GM12878 (cell line): ENCODE measurements around the gene METTL5. TPM values are rescaled to one million over a fixed set of nuclear protein-coding genes. Genes with fewer than 3 reads are reported as not detected.

ENCODE experiments used
- ATAC-seq: fragments of 200-7000 bp; cut with Tn5 transposase; 3 replicates; pipeline ENCODE4 v1.9.1; 2020; ENCODE audit warnings: mild to moderate bottlenecking, moderate library complexity
- BruUV-seq: library from RNA; stranded (reverse); fragments of 400-500 nt; replicated peaks from 2 replicates; lab custom pipeline; 2021; lab: Mats Ljungman, UMichigan
- CTCF ChIA-PET: fragments of 300-600 bp; sonication (Branson Sonifier 250); formaldehyde crosslinking; extraction: SDS; loops from one replicate; lab custom pipeline; 2021; ENCODE audit warnings: inconsistent platforms; lab: Yijun Ruan, JAX
- POLR2A ChIA-PET: fragments of 350-600 bp; formaldehyde crosslinking; extraction: SDS; loops from one replicate; lab custom pipeline; 2021; ENCODE audit warnings: inconsistent platforms; lab: Charles Lee
- RAD21 ChIA-PET: fragments of 300-600 bp; sonication (Branson Sonifier 250); formaldehyde crosslinking; loops from one replicate; lab custom pipeline; 2023; ENCODE audit warnings: antibody characterized with exemption; ENCODE audit not compliant: unreplicated experiment; lab: Charles Lee
- SMC1A ChIA-PET: fragments of 300-600 bp; sonication (Branson Sonifier 250); formaldehyde crosslinking; loops from one replicate; lab custom pipeline; 2023; ENCODE audit not compliant: unreplicated experiment, uncharacterized antibody; lab: Charles Lee
- DNase-seq: peaks from one replicate; pipeline ENCODE4 v3.0.0-alpha.2; 2011; ENCODE audit warnings: low read depth, low spot score
- FAIRE-seq: peaks from 3 replicates; lab custom pipeline; 2011; peaks lifted over from hg19 to GRCh38; lab: Jason Lieb, UNC
- H2AFZ ChIP-seq: 2 replicates; pipeline ENCODE4 v1.6.0; 2011; ENCODE audit warnings: low read depth, low read length, control low read depth; ENCODE audit not compliant: control insufficient read depth
- H3K27ac ChIP-seq: 2 replicates; pipeline ENCODE4 v1.5.1; 2011; ENCODE audit warnings: control low read depth; ENCODE audit not compliant: control insufficient read depth, insufficient read depth
- H3K27me3 ChIP-seq, 2 experiments: replicated peaks in 1 of 2; 2 replicates each; pipeline versions ENCODE4 v1.6.0 to v1.6.1; 2011; ENCODE audit warnings: low read length in 1 of 2; ENCODE audit not compliant: control insufficient read depth in 2 of 2, insufficient read depth in 2 of 2
- H3K36me3 ChIP-seq, 2 experiments: 2 replicates each; pipeline ENCODE4 v1.5.1; 2011; ENCODE audit warnings: low read length in 1 of 2; ENCODE audit not compliant: control insufficient read depth in 2 of 2, insufficient read depth in 2 of 2
- H3K4me1 ChIP-seq: 2 replicates; pipeline ENCODE4 v1.6.1; 2011; ENCODE audit warnings: mild to moderate bottlenecking, low read length, moderate library complexity, mixed read lengths; ENCODE audit not compliant: control insufficient read depth, insufficient read depth
- H3K4me2 ChIP-seq: 2 replicates; pipeline ENCODE4 v1.6.0; 2011; ENCODE audit warnings: control low read depth; ENCODE audit not compliant: control insufficient read depth, insufficient read depth
- H3K4me3 ChIP-seq: fragments of 200-600 bp; sonication (generic); 2 replicates; pipeline ENCODE4 v1.5.1; 2016
- H3K79me2 ChIP-seq: 2 replicates; pipeline ENCODE4 v1.6.0; 2011; ENCODE audit warnings: low read length; ENCODE audit not compliant: control insufficient read depth, insufficient read depth
- H3K9ac ChIP-seq: 2 replicates; pipeline ENCODE4 v1.8.0; 2011; ENCODE audit warnings: low read length, control low read depth, mixed read lengths; ENCODE audit not compliant: control insufficient read depth, insufficient read depth
- H3K9me3 ChIP-seq: replicated peaks from 3 replicates; pipeline ENCODE4 v1.5.1; 2011; ENCODE audit warnings: mild to moderate bottlenecking, low read length; ENCODE audit not compliant: control insufficient read depth, insufficient read depth
- H4K20me1 ChIP-seq: 2 replicates; pipeline ENCODE4 v1.6.0; 2011; ENCODE audit not compliant: control insufficient read depth, insufficient read depth
- ATF2 ChIP-seq: IDR thresholded peaks from 2 replicates; pipeline ENCODE4 v1.6.1; 2012; ENCODE audit warnings: low read length, inconsistent platforms
- BACH1 ChIP-seq: fragments of 450-650 bp; IDR thresholded peaks from 2 replicates; pipeline ENCODE4 v1.6.1; 2017; ENCODE audit warnings: mild to moderate bottlenecking, borderline replicate concordance
- BCL11A ChIP-seq: IDR thresholded peaks from 2 replicates; pipeline ENCODE4 v1.6.1; 2011; ENCODE audit warnings: low read depth, low read length
- CBX5 ChIP-seq: sonication (generic); IDR thresholded peaks from 2 replicates; pipeline ENCODE4 v1.6.1; 2016; ENCODE audit warnings: low read depth, moderate library complexity, mild to moderate bottlenecking, inconsistent platforms
- CREB1 ChIP-seq: IDR thresholded peaks from 2 replicates; pipeline ENCODE4 v1.6.1; 2012; ENCODE audit warnings: low read depth, mild to moderate bottlenecking, inconsistent platforms
- IRF4 ChIP-seq: IDR thresholded peaks from 2 replicates; pipeline ENCODE4 v1.6.1; 2011; ENCODE audit warnings: low read depth, low read length
- IRF5 ChIP-seq: fragments of 450-650 bp; IDR thresholded peaks from 2 replicates; pipeline ENCODE4 v1.6.1; 2017; ENCODE audit warnings: borderline replicate concordance
- MAX ChIP-seq: IDR thresholded peaks from 2 replicates; pipeline ENCODE4 v1.6.1; 2012; ENCODE audit warnings: low read depth, low read length, improper control_type of control experiment
- MLLT1 ChIP-seq: fragments of 450-650 bp; IDR thresholded peaks from 2 replicates; pipeline ENCODE4 v1.6.1; 2016; ENCODE audit warnings: mild to moderate bottlenecking
- MTA3 ChIP-seq: IDR thresholded peaks from 2 replicates; pipeline ENCODE4 v1.6.1; 2012; ENCODE audit warnings: low read length, inconsistent platforms, borderline replicate concordance
- NR2F1 ChIP-seq: fragments of 450-650 bp; conservative IDR thresholded peaks from 2 replicates; pipeline ENCODE4 v1.6.1; 2017; ENCODE audit warnings: mild to moderate bottlenecking
- POLR2AphosphoS2 ChIP-seq: IDR thresholded peaks from 2 replicates; pipeline ENCODE4 v1.6.1; 2011; ENCODE audit warnings: low read depth, mild to moderate bottlenecking, low read length, improper control_type of control experiment, moderate library complexity
- RB1 ChIP-seq: fragments of 450-650 bp; formaldehyde crosslinking; IDR thresholded peaks from 2 replicates; pipeline ENCODE4 v1.6.1; 2017; ENCODE audit warnings: mild to moderate bottlenecking, borderline replicate concordance
- SMAD5 ChIP-seq: IDR thresholded peaks from 2 replicates; pipeline ENCODE4 v1.6.1; 2016; ENCODE audit warnings: antibody characterized with exemption, low read depth
- SREBF2 ChIP-seq: IDR thresholded peaks from 2 replicates; pipeline ENCODE4 v1.6.1; 2012; ENCODE audit warnings: mild to moderate bottlenecking, low read length
- YY1 ChIP-seq: IDR thresholded peaks from 2 replicates; pipeline ENCODE4 v1.6.1; 2011; ENCODE audit warnings: low read depth, mild to moderate bottlenecking, low read length
- ZZZ3 ChIP-seq: IDR thresholded peaks from 2 replicates; pipeline ENCODE4 v1.6.1; 2011; ENCODE audit warnings: low read depth; ENCODE audit not compliant: control insufficient read depth, insufficient read length
- WGBS: methylation state at CpG from one replicate; pipeline ENCODE4 v1.1.6; 2016; ENCODE audit warnings: low lambda C conversion rate; ENCODE audit not compliant: insufficient replicate concordance, insufficient coverage; ENCODE audit errors: missing lambda C conversion rate; 5-methylcytosine and 5-hydroxymethylcytosine counted together
- in situ Hi-C: fragments of 300-500 bp; cut with MboI; formaldehyde crosslinking; loops from 9 replicates; pipeline ENCODE4 v1.14.3; 2018; ENCODE audit warnings: mixed read lengths
- intact Hi-C: fragments of 100-400 bp; cut with micrococcal nuclease; formaldehyde crosslinking; loops from one replicate; pipeline ENCODE4 v1.14.2; 2022; ENCODE audit not compliant: unreplicated experiment
- polyA plus RNA-seq, 11 experiments: library from polyadenylated mRNA; depleted of rRNA in 4 of 11; unstranded in 6 of 11; stranded (reverse) in 5 of 11; fragments of >200 nt; fragmentation: Nextera tagmentation in 4 of 11; fragmentation: Illumina TruSeq in 1 of 11; extraction: Ambion mirVana in 4 of 11; extraction: Trizol in 1 of 11; gene quantifications; 1 replicate in 1 of 11; 2 replicates in 10 of 11; pipeline versions ENCODE4 v1.2.1 to v1.2.3, GENCODE V29; 2011 to 2016; ENCODE audit warnings: inconsistent platforms in 2 of 11, missing spikeins in 2 of 11, low read depth in 1 of 11
- total RNA-seq, 4 experiments: library from RNA; depleted of rRNA in 3 of 4; stranded (reverse); fragments of >200 nt in 3 of 4; fragmentation: Illumina TruSeq in 1 of 4; extraction: Trizol in 1 of 4; gene quantifications; 2 replicates each; pipeline versions ENCODE4 v1.2.1 to v1.2.3, GENCODE V29; 2013 to 2021

The METTL5 gene
- total and polyA plus RNA-seq, 10 of the 15 experiments (the other 5 are each of a cell fraction or from before 2014, with no cell fraction given), result 55.0 to 204 (median 87.4) TPM

- Histone ChIP-seq H3K9me3 (no peaks in the 10 kb centered on the region), H3K9ac (no peak overlapping the region), H3K4me3 (no peak overlapping the region), H3K36me3 (peaks cover 0 to 7% of the 10 kb centered on the region in 2 experiments; a peak in 3 of 4 replicates), H3K4me2 (no peak overlapping the region), H3K79me2 (peaks cover 42% of the 10 kb centered on the region), H4K20me1 (no peaks in the 10 kb centered on the region), H3K27me3 (no peaks in the 10 kb centered on the region), H3K4me1 (no peaks in the 10 kb centered on the region; the same call in 1 of the 2 replicates), H2AFZ (no peak overlapping the region), H3K27ac (no peak overlapping the region)
- TF ChIP-seq MAX, result no peak
- TF ChIP-seq CBX5, result no peak
- TF ChIP-seq CREB1, result no peak
- TF ChIP-seq SREBF2, result no peak
- no peak for TF ChIP-seq MTA3
- TF ChIP-seq BCL11A, result no peak
- no peak for TF ChIP-seq IRF4
- TF ChIP-seq MLLT1, result no peak
- no peak for TF ChIP-seq IRF5
- no peak for TF ChIP-seq ATF2
- TF ChIP-seq ZZZ3, result no peak
- no peak for TF ChIP-seq YY1
- no peak for TF ChIP-seq NR2F1
- TF ChIP-seq BACH1, result no peak
- TF ChIP-seq RB1, result no peak
- TF ChIP-seq SMAD5, result no peak
- no peak for TF ChIP-seq POLR2AphosphoS2
- ChIA-PET POLR2A (interaction anchor here (0.7 kb wide), 2 partner anchors 12 to 260 kb away, joined by 3 read pairs; no protein-coding TSS in a partner anchor), RAD21 (no interaction called here), CTCF (interaction anchor here (0.7 to 1.4 kb wide), 2 partner anchors 21 to 275 kb away, joined by 3 to 4 read pairs; partner anchors contain the start of gene METTL5), SMC1A (interaction anchor here (0.6 to 2.9 kb wide), 5 partner anchors 9 to 1131 kb away, joined by 3 to 13 read pairs (median 4); partner anchors contain the start of gene UBR3)
- no TSS peak for BruUV-seq
- in situ Hi-C loops, result no loop called here
- FAIRE-seq, result no peak
- no peak for DNase-seq
- ATAC-seq, result no peak
- WGBS, result 95% methylated on average over 9 of the region's 9 CpGs
- intact Hi-C loops, result no loop called here
These were observed 21.2 kb downstream of the METTL5 start for GRCh38 chr2:169803480-169803879.
